Epithelial cell of umbilical artery (primary cell): ENCODE results near the gene C17orf107. TPM values are rescaled to one million over a fixed set of nuclear protein-coding genes. Genes with fewer than 3 reads are reported as not detected.

Source experiments
- total RNA-seq: library from RNA; depleted of rRNA; stranded (reverse); fragments of >200 nt; gene quantifications from 2 replicates; pipeline ENCODE4 v1.2.3, GENCODE V29; 2014

C17orf107 gene
- 0.61 and 1.3 TPM in 2 replicates for total RNA-seq

DNA sequence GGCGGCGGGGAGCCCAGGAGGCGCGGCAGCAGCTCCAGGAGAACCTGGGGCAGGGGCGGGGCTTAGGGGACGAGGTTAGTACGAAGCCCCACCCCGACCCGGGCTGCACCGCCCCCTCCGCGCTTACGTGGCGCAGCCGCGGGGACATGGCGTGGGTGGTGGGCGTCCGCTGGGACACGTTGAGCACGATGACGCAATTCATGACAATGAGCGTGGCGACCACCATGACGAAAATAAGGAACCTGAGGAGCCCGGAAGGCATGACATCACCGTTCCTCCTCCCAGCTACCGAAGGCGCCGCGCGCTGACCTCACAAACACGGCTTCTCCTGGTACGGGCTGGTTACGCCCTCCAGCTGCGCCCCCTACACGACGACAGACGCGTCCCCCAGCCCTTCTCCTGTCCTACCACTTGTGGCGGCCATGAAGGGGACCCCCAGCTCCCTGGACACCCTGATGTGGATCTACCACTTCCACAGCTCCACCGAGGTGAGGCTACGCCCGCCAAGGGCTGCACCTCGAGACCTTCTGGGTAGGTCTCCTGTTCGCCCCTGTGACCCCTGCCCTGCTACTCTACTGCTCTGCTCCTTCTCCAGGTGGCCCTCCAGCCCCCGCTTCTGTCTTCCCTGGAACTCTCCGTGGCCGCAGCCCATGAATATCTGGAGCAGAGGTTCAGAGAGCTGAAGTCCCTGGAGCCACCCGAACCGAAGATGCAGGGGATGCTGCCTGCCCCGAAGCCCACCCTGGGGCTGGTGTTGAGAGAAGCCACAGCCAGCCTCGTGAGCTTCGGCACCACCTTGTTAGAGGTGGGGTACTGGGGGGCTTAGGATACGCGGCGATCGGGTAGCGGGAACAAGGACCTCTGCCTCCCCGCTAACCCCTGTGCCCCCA, at the start of gene C17orf107:
Gene C17orf107 (plus strand): TSS at position 196 of the 890 bp plus-strand sequence. CDS start 227 bp downstream, at position 423.

DNA sequence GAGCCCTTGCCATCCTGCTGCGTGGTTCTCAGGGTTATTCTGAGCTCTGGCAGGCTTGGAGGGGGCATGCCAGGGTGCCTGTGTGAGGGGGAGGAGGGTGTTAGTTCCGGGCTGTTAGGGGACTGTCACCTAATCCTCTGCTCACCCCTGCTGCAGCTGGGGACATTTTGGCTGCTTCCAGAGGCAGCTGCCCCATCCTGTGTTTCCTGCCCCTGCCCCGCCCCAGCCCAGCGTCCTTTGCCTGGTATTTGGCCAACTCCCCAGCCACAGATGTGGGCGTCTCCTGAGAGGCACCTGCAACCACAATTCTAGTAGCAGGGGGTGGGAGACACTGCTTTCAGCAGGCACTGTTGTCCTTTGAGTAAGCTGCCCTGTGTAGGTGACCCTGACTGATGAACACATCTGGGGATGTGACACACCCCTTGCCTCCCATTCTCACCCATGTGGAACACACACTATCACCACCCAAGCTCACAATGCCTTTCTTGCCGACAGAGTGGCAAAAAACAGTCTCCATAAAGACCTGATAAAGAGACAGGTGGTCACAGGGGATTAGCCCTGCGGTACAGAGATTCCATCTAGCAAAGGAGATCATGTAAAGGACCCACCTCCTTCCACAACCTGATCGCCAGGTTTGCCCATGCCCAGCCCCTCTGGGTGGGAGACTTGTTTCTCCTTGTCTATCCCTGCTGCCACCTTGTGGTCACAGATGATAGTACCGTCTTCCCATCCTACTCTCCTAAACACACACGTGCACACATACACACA, 3.9 kb downstream of the C17orf107 start, which contains the start of gene CHRNE:
Gene CHRNE (minus strand): TSS at position 48 of the 768 bp plus-strand sequence. CDS start 35 bp downstream, at position 13.

DNA sequence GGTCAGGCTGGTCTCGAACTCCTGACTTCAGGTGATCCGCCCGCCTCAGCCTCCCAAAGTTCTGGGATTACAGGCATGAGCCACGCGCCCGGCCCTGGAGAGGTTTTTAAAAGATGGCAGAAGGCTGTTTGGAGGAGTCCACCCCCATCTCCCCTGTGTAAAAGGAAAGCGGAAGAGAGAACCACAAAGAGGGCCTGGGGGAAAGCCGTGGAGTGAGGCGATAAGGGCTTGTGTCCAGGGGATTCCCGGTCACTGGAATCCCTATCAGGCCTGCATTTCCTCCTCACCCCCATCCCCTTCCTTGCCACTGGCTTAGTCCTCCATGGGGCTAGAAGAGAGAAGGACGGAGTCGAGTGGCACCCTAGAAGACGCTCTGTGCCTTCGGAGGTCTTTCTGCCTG, 32.6 kb downstream of the C17orf107 start, which contains the start of gene GP1BA:
Gene GP1BA (plus strand): TSS at position 315 of the 400 bp plus-strand sequence. CDS start 328 bp downstream, outside the sequence.

DNA sequence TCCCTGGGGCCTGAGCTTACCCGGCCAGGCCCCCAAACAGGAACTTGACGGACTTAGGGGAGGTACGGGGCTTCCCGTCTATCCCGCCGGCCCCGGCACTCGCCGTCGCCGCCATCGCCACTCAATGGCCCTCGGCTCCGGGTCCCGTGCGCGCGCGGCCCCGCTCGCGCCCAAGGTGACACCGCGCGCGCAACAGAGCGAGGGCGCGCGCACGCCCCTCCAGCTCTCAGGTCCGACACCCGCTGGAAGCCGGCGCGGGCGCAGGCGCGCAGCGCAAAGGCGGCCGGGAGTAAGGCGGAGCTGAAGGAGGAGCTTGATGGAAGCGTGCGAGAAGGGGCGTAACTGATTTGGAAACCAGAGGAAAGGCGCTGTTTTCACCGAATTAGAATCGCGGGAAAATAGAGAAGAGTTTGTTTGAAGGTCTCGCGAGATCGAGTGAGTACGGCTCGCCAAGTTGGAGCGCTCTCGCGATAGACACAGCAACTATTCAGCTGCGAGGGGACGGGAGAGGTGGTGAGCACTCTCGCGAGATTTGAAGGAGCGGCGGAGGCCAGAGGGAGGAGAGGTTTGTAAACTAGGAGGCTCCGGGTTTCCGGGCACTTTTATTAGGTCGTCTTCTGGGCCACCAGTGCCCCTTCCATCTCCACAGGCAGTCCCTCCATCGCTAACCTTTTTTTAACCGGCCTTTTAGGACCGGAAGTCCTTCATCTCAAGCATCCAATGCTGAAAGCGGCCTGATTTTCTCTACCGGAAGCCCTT, 40.6 kb downstream of the C17orf107 start, which contains the start of the genes RNF167 and SLC25A11:
Gene RNF167 (plus strand): TSS at position 473 of the 759 bp plus-strand sequence. CDS start 642 bp downstream, outside the sequence.
Gene SLC25A11 (minus strand): TSS at position 251 of the 759 bp plus-strand sequence. CDS start 136 bp downstream, at position 115.

DNA sequence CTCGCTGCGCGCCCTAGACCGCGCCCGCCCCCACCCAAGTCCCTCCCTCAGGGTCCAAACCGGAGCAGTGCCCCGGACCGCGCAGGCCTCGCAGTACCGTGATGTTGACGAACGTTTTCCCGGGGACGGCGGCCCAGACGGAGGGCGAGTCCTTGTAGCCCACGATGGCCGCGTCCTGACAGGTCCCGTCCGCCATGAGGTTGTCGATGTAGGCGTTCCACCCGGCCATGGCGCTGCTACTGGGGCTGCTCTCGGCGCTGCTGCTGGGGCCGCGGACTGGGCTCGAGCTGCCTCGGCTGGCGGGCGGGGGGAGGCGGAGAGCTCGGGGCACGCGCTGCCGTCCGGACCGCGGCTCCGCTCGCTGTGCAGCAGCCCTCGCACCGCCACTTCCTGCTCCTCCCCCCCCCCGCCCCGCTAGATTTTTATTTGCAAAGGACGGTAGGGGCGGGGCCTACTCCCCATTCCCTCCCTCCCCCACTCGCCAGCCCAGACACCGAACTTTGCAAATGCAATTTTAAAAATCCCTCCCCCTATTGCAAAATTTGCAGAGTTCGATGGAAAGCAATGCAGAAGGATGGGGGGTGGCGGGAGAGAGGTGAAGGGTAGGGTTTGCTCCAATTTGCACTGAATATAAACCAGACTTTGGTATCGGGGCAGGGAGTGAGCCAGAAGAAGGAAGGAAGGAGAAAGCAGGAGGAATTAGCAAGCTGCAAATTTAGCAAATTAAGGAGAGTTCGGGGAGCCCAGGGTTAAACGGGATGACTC, 49.0 kb downstream of the C17orf107 start, which contains the start of gene PFN1:
Gene PFN1 (minus strand): TSS at position 365 of the 765 bp plus-strand sequence. CDS start 136 bp downstream, at position 229.

GRCh38 chr17:4950746-4951204, 51.4 kb downstream of the C17orf107 start, which contains the start of gene ENO3:
Gene ENO3, plus strand, starts transcription at chr17:4951119. Its CDS starts 711 bp downstream, at chr17:4951830.

Other genes starting within 250 kb of the C17orf107 start
- gene PELP1, start 195.4 kb upstream of the C17orf107 start, total RNA-seq = 30.2 and 32.7 TPM in 2 replicates
- 4.2 and 5.8 TPM in 2 replicates for gene ARRB2, start 188.9 kb upstream of the C17orf107 start, total RNA-seq
- gene MED11, start 168.1 kb upstream of the C17orf107 start, total RNA-seq = 8.8 and 13.6 TPM in 2 replicates
- not detected in 2 replicates for gene ZMYND15, start 159.7 kb upstream of the C17orf107 start, total RNA-seq
- 0.32 and 1.1 TPM in 2 replicates for gene CXCL16, start 159.6 kb upstream of the C17orf107 start, total RNA-seq
- not detected in 2 replicates for gene TM4SF5, start 127.7 kb upstream of the C17orf107 start, total RNA-seq
- 0.65 and 1.7 TPM in 2 replicates for gene VMO1, start 113.2 kb upstream of the C17orf107 start, total RNA-seq
- gene GLTPD2, start 110.6 kb upstream of the C17orf107 start, total RNA-seq = not detected in 2 replicates
- gene PSMB6, start 103.4 kb upstream of the C17orf107 start, total RNA-seq = 203 and 253 TPM in 2 replicates
- 12.0 and 18.8 TPM in 2 replicates for gene PLD2, start 92.4 kb upstream of the C17orf107 start, total RNA-seq
- 19.1 and 24.0 TPM in 2 replicates for gene MINK1, start 66.2 kb upstream of the C17orf107 start, total RNA-seq
- gene CHRNE, start 3.6 kb downstream of the C17orf107 start, total RNA-seq = 0.30 and 0.97 TPM in 2 replicates
- not detected in 2 replicates for gene GP1BA, start 32.7 kb downstream of the C17orf107 start, total RNA-seq
- gene SLC25A11, start 40.5 kb downstream of the C17orf107 start, total RNA-seq = 56.8 and 59.4 TPM in 2 replicates
- gene RNF167, start 40.7 kb downstream of the C17orf107 start, total RNA-seq = 11.0 and 11.2 TPM in 2 replicates
- 292 and 379 TPM in 2 replicates for gene PFN1, start 49.0 kb downstream of the C17orf107 start, total RNA-seq
- gene ENO3, start 51.6 kb downstream of the C17orf107 start, total RNA-seq = 1.3 and 2.3 TPM in 2 replicates
- 55.2 and 56.5 TPM in 2 replicates for gene SPAG7, start 68.3 kb downstream of the C17orf107 start, total RNA-seq
- 3.2 and 8.1 TPM in 2 replicates for gene CAMTA2, start 88.1 kb downstream of the C17orf107 start, total RNA-seq
- gene INCA1, start 98.0 kb downstream of the C17orf107 start, total RNA-seq = not detected in 2 replicates
- gene KIF1C, start 98.4 kb downstream of the C17orf107 start, total RNA-seq = 44.4 and 60.1 TPM in 2 replicates
- gene SLC52A1, start 135.9 kb downstream of the C17orf107 start, total RNA-seq = under 0.01 TPM in 1 of 2 replicates, not detected in the other
- gene ZFP3, start 178.9 kb downstream of the C17orf107 start, total RNA-seq = 0.97 and 1.2 TPM in 2 replicates
- 4.9 and 6.4 TPM in 2 replicates for gene ZNF232, start 212.3 kb downstream of the C17orf107 start, total RNA-seq
- gene USP6, start 216.5 kb downstream of the C17orf107 start, total RNA-seq = not detected in 2 replicates